Neural cell (in vitro differentiated cells): ENCODE measurements around the gene PANX2. TPM values are rescaled to one million over a fixed set of nuclear protein-coding genes. Genes with fewer than 3 reads are reported as not detected.

Experiments
- H2AFZ ChIP-seq: fragments of 200-600, 300-800 bp; sonication (generic), shearing (Covaris generic); 2 replicates; pipeline ENCODE4 v1.6.0; 2014; ENCODE audit warnings: low read depth, mild to moderate bottlenecking, antibody characterized with exemption, low read length, moderate library complexity
- H3F3A ChIP-seq: fragments of 200-600 bp; shearing (Covaris generic); 2 replicates; pipeline ENCODE4 v1.6.1; 2016; ENCODE audit warnings: mild to moderate bottlenecking, moderate library complexity, mixed read lengths, antibody characterized with exemption, low read length; ENCODE audit not compliant: insufficient read depth, poor library complexity, severe bottlenecking
- H3K27ac ChIP-seq: fragments of 200-600, 300-800 bp; sonication (generic), shearing (Covaris generic); 2 replicates; pipeline ENCODE4 v1.5.1; 2014; ENCODE audit warnings: mild to moderate bottlenecking, low read length, moderate library complexity
- H3K27me3 ChIP-seq: fragments of 300-800, 200-600 bp; sonication (generic), shearing (Covaris generic); 2 replicates; pipeline ENCODE4 v1.6.0; 2014; ENCODE audit warnings: mild to moderate bottlenecking, low read depth, low read length, moderate library complexity; ENCODE audit not compliant: insufficient read depth
- H3K36me3 ChIP-seq: fragments of 300-800, 200-600 bp; sonication (generic), shearing (Covaris generic); 2 replicates; pipeline ENCODE4 v1.5.1; 2014; ENCODE audit warnings: mild to moderate bottlenecking, antibody characterized with exemption, low read length, moderate library complexity; ENCODE audit not compliant: insufficient read depth
- H3K4me2 ChIP-seq: fragments of 300-800, 200-600 bp; sonication (generic), shearing (Covaris generic); 2 replicates; pipeline ENCODE4 v1.6.0; 2014; ENCODE audit warnings: mild to moderate bottlenecking, low read length
- H3K4me3 ChIP-seq: fragments of 300-800, 200-600 bp; sonication (generic), shearing (Covaris generic); 2 replicates; pipeline ENCODE4 v1.5.1; 2014; ENCODE audit warnings: mild to moderate bottlenecking, low read length, moderate library complexity
- H3K79me2 ChIP-seq: fragments of 200-600 bp; shearing (Covaris generic); replicated peaks from 2 replicates; pipeline ENCODE4 v1.6.0; 2014; ENCODE audit warnings: mild to moderate bottlenecking, low read length, moderate library complexity; ENCODE audit not compliant: insufficient read depth
- H3K9ac ChIP-seq: fragments of 300-800, 200-600 bp; sonication (generic), shearing (Covaris generic); 2 replicates; pipeline ENCODE4 v1.6.1; 2016; ENCODE audit warnings: mild to moderate bottlenecking, low read length, mixed read lengths
- H3K9me2 ChIP-seq: fragments of 200-600 bp; shearing (Covaris generic); 2 replicates; pipeline ENCODE4 v1.6.1; 2016; ENCODE audit warnings: mild to moderate bottlenecking, low read length, mixed read lengths; ENCODE audit not compliant: insufficient read depth
- H3K9me3 ChIP-seq: fragments of 200-600, 300-800 bp; sonication (generic), shearing (Covaris generic); 2 replicates; pipeline ENCODE4 v1.6.1; 2016; ENCODE audit warnings: mild to moderate bottlenecking, mixed run types, low read length, moderate library complexity, mixed read lengths
- H4K20me1 ChIP-seq: fragments of 200-600 bp; shearing (Covaris generic); 2 replicates; pipeline ENCODE4 v1.6.1; 2016; ENCODE audit warnings: mild to moderate bottlenecking, mixed run types; ENCODE audit not compliant: insufficient read depth
- CTCF ChIP-seq: fragments of 450-650 bp; IDR thresholded peaks from 2 replicates; pipeline ENCODE4 v1.5.1; 2014; ENCODE audit warnings: antibody characterized with exemption, mild to moderate bottlenecking, moderate library complexity; ENCODE audit not compliant: poor library complexity, severe bottlenecking
- EP300 ChIP-seq: fragments of 450-650 bp; conservative IDR thresholded peaks from 2 replicates; pipeline ENCODE4 v1.6.1; 2014; ENCODE audit warnings: antibody characterized with exemption, mild to moderate bottlenecking, moderate library complexity; ENCODE audit not compliant: poor library complexity, severe bottlenecking
- EZH2 ChIP-seq: fragments of 200-600, 300-800 bp; shearing (Covaris generic), sonication (generic); IDR thresholded peaks from 2 replicates; pipeline ENCODE4 v1.6.1; 2014; ENCODE audit warnings: antibody characterized with exemption, low read length, borderline replicate concordance, mild to moderate bottlenecking; ENCODE audit not compliant: insufficient read depth, poor library complexity, severe bottlenecking
- MXI1 ChIP-seq: fragments of 450-650 bp; conservative IDR thresholded peaks from 2 replicates; pipeline ENCODE4 v1.6.1; 2014; ENCODE audit warnings: antibody characterized with exemption, mild to moderate bottlenecking; ENCODE audit not compliant: poor library complexity, severe bottlenecking
- POLR2AphosphoS5 ChIP-seq: IDR thresholded peaks from 2 replicates; pipeline ENCODE4 v1.6.1; 2012
- RAD21 ChIP-seq: fragments of 450-650 bp; conservative IDR thresholded peaks from 2 replicates; pipeline ENCODE4 v1.6.1; 2014; ENCODE audit warnings: antibody characterized with exemption, mild to moderate bottlenecking, moderate library complexity
- REST ChIP-seq: IDR thresholded peaks from 2 replicates; pipeline ENCODE4 v1.6.1; 2012; ENCODE audit warnings: borderline replicate concordance
- SMC3 ChIP-seq: fragments of 450-650 bp; conservative IDR thresholded peaks from 2 replicates; pipeline ENCODE4 v1.6.1; 2014; ENCODE audit warnings: antibody characterized with exemption, mild to moderate bottlenecking, moderate library complexity; ENCODE audit not compliant: poor library complexity
- TAF1 ChIP-seq: IDR thresholded peaks from 2 replicates; pipeline ENCODE4 v1.6.1; 2012; ENCODE audit warnings: low read depth
- polyA plus RNA-seq: library from polyadenylated mRNA; depleted of rRNA; stranded (reverse); fragments of >200 nt; gene quantifications from 2 replicates; pipeline ENCODE4 v1.2.3, GENCODE V29; 2014

The PANX2 gene
- polyA plus RNA-seq, 1 donor from 2014 or later: 3.4 TPM

- Histone ChIP-seq H3K4me3 (no peak overlapping the region), H3K27ac (no peak overlapping the region), H3K36me3 (no peaks in the 10 kb centered on the region), H2AFZ (no peak overlapping the region), H3K9ac (no peak overlapping the region), H3F3A (no peaks in the 10 kb centered on the region), H3K9me2 (no peaks in the 10 kb centered on the region), H4K20me1 (no peaks in the 10 kb centered on the region), H3K27me3 (no peaks in the 10 kb centered on the region), H3K79me2 (peaks cover 2% of the 10 kb centered on the region), H3K4me2 (no peak overlapping the region), H3K9me3 (no peaks in the 10 kb centered on the region)
- TF ChIP-seq POLR2AphosphoS5 (no peak), EZH2 (no peak), TAF1 (no peak), EP300 (no peak), RAD21 (no peak), MXI1 (no peak), CTCF (no peak), REST (no peak), SMC3 (no peak)
These were observed 12.8 kb downstream of the PANX2 start for GRCh38 chr22:50183141-50183971.

- Histone ChIP-seq H3K79me2 (peaks cover 2% of the 10 kb centered on the region), H3F3A (no peaks in the 10 kb centered on the region), H3K9me3 (no peaks in the 10 kb centered on the region), H3K4me2 (no peak overlapping the region), H3K36me3 (no peaks in the 10 kb centered on the region), H4K20me1 (no peaks in the 10 kb centered on the region), H3K9me2 (no peaks in the 10 kb centered on the region), H3K9ac (no peak overlapping the region), H3K27me3 (no peaks in the 10 kb centered on the region), H3K4me3 (no peak overlapping the region), H2AFZ (no peak overlapping the region), H3K27ac (no peak overlapping the region)
- no peak for TF ChIP-seq RAD21
- TF ChIP-seq REST: no peak
- TF ChIP-seq EZH2: no peak
- no peak for TF ChIP-seq TAF1
- no peak for TF ChIP-seq SMC3
- TF ChIP-seq CTCF: no peak
- no peak for TF ChIP-seq MXI1
- TF ChIP-seq POLR2AphosphoS5: no peak
- no peak for TF ChIP-seq EP300
These were observed 13.7 kb downstream of the PANX2 start for GRCh38 chr22:50184004-50184901.
